ENCODE data around the gene PKLR.

GRCh38 chr1:155323729-155324036 lies 22.4 kb upstream of the PKLR start:
- no peak for TF ChIP-seq CTCF (IDR thresholded peaks at IDR 0.05)
- no peak for TF ChIP-seq POLR2A (IDR thresholded peaks at IDR 0.05)
